Measurements from ENCODE around the gene PBX1. TPM values are rescaled to one million over a fixed set of nuclear protein-coding genes. Genes with fewer than 3 reads are reported as not detected.

Gene PBX1
- total RNA-seq, 1 donor: 4.2 TPM

DNA sequence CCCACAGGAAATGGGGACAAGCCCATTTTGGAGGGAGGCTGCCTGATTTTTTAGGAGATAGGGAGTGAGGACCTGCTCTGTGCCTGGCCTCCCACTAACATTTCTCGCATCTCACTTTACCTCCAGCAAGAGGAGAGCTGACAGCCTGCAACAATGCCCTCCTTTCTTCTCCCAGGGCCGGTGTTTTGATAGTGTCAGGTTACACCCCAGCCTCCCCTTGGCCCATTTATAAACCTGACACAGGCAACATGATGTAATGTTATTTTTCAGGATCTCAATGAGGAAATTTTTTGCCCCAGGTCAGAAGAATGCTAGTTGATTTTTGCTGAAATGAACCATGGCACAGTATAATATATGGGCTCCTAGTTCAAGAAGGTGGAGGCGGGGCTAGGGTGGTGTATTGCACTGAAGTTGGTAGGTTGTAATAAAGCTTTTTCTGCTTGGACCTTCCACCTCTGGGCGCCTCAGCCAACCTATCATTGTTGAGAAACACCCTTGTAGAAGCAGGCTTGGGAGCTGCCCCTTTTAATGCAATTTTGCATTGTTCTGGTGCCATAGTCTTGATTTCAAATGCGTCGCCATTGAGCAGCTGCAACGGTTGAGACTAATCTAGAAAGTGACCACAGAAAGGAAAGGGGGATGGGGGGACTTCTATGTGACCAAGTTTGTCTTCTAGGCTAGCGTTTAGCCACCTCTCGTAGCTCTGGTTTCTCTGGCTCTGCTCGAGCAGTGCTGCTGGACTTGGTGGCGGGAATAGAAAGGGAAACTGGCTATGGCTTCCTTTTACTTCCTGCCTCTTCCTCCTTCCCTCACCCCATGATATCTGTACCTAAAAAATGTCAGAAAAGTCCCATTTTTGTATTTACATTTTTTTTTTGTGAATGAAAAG lies 53.0 kb downstream of the PBX1 start:
- H3K27me3 ChIP-seq (ENCODE audit: insufficient read depth, low read length): no peaks in the 10 kb centered on the region
- H3K4me1 ChIP-seq (ENCODE audit: insufficient read depth, low read length): no peaks in the 10 kb centered on the region

DNA sequence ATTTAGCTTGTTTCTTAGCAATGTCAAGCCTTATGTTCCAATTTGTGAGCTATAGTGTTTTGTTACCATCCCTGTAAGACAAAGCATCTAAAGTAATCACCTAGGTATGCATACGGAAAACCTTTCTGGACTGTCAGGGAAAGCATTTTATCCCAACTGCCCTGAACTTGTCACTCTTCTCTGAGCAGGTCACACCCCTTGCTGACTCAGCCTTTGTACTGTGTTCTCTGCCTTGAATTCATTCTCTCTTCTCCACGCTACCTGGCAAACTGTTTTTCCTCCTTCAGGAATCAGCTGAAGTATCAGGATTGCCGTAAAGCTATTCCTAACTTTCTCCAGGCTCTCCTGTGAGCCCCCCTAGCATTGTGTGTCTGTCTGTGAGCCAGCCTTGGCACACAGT lies 54.2 kb downstream of the PBX1 start:
- no peak overlapping the region for H3K4me3 ChIP-seq (ENCODE audit: low read length)
- no peaks in the 10 kb centered on the region for H3K27me3 ChIP-seq (ENCODE audit: insufficient read depth, low read length)
- H3K4me1 ChIP-seq (ENCODE audit: insufficient read depth, low read length): no peaks in the 10 kb centered on the region
- H3K9me3 ChIP-seq (ENCODE audit: low read depth, low read length): no peaks in the 10 kb centered on the region

More for the DNA sequence above, 53.0 kb downstream of the PBX1 start:
- Histone ChIP-seq H3K9me3 (ENCODE audit: low read depth, low read length) (no peaks in the 10 kb centered on the region), H3K4me3 (ENCODE audit: low read length) (no peak overlapping the region)

DNA sequence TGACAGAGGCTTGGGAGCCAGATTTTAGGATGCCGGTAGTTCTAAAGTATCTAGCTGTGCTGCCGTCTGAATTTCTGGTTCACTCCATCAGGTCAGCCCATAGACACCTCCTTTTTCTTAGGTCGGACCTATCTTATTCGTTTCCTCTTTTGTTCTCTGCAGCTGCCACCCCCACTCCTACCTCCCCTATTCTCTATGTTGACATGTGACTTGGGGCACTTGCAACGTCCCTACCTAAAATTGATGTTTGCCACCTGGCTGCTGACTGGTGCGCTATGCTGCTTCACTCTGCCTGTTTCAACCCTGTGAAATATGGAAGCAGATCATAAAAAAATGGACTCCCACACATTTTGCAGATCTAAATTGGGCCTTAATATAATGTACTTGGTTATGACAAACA lies 55.3 kb downstream of the PBX1 start:
- H3K4me3 ChIP-seq (ENCODE audit: low read length): no peak overlapping the region
- H3K27me3 ChIP-seq (ENCODE audit: insufficient read depth, low read length): no peaks in the 10 kb centered on the region
- no peaks in the 10 kb centered on the region for H3K9me3 ChIP-seq (ENCODE audit: low read depth, low read length)
- H3K4me1 ChIP-seq (ENCODE audit: insufficient read depth, low read length): no peaks in the 10 kb centered on the region

DNA sequence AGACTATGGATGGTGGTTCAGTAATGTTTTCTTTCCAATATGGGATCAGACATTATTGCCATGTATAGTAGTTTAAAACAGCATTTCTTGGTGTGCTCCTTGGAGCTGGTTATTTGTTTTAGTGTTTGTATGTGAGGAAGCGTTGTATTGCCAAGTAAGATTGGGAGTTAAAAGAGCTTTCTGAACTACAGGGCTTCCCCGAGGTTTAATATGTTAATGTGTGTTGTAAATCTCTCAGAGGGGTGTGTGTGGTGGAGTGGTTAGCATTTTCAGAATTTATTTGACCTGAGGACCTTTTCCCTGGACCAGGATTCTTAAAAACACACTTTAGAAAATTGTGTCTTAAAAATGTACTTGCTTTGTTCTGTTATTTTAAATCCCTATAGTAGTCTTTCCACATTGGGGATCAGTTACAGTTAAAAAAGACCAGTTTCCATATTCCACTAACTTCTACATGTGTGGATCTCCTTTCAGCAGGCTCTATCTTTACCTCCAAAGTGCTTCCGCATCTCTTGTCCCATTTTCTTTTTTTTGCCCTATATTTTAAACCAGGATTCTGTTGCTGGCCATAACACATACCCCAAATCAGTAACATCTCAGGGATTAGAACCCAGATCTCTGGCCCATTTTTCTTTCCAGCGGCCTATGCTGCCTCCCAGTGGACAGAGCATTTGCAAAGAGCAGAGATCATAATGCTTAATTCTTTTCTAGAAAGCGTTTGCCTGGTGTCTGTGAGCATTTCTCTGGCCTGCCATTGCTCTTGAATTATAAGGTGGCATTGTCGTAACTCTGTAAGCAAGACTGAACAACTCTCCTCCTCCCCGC lies 58.6 kb downstream of the PBX1 start:
- Histone ChIP-seq H3K4me1 (ENCODE audit: insufficient read depth, low read length) (no peaks in the 10 kb centered on the region), H3K4me3 (ENCODE audit: low read length) (no peak overlapping the region), H3K27me3 (ENCODE audit: insufficient read depth, low read length) (no peaks in the 10 kb centered on the region), H3K9me3 (ENCODE audit: low read depth, low read length) (no peaks in the 10 kb centered on the region)

DNA sequence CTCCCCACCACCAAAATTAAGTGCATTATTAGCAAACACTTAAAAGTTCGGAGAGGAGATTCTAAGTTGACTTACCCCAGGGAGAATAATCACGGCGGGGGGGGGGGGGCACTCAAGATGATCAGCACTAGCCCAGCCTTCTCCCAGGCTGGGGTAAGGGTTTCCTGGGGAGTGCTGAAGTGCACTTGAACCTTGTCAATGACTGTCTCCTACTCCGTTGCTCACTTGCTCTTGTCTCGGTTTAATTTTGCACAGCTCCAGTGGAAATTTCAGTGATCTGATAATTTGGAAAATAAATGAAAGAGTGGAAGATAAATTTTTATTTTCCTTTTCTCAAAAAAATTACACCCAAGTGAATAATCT lies 59.2 kb downstream of the PBX1 start:
- H3K4me1 ChIP-seq (ENCODE audit: insufficient read depth, low read length): no peaks in the 10 kb centered on the region
- H3K4me3 ChIP-seq (ENCODE audit: low read length): no peak overlapping the region
- no peaks in the 10 kb centered on the region for H3K9me3 ChIP-seq (ENCODE audit: low read depth, low read length)
- no peaks in the 10 kb centered on the region for H3K27me3 ChIP-seq (ENCODE audit: insufficient read depth, low read length)

DNA sequence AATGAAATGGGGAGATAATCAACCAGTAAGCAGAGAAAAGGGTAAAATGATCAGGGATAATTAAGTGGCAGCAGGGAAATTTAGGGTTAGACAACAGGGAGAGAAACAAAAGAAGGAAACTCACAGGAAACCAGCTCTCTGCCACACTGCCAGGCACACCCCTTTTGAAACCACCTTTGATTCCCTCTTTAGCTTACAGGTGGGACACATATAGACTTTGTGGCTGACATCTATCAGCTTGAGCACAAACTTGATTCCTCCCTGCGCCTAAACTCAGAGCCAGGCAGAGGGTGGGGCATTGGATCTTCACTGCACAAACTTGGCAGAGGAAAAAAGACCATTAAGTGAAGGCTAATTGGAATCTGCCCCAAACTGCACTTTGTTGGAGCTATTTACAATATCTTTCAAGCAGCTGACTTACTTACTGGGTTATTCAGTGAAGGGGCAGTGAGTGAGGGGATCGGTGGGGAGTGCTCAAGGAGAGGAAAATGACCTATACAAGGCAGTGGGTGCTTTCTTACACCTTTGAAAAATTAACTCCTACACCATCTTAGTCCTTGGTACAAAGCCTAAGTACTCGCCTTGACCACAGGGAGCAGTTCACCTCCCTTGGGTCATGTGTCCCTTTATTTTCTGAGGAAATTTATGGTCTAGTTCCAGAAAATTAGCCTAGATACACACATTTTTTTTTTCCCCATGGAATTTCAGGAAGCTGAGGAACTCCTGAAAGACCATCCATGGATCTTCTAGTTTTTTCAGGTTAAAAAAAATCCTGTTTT lies 60.2 kb downstream of the PBX1 start:
- no peak overlapping the region for H3K4me3 ChIP-seq (ENCODE audit: low read length)
- no peaks in the 10 kb centered on the region for H3K9me3 ChIP-seq (ENCODE audit: low read depth, low read length)
- H3K27me3 ChIP-seq (ENCODE audit: insufficient read depth, low read length): no peaks in the 10 kb centered on the region
- H3K4me1 ChIP-seq (ENCODE audit: insufficient read depth, low read length): no peaks in the 10 kb centered on the region

DNA sequence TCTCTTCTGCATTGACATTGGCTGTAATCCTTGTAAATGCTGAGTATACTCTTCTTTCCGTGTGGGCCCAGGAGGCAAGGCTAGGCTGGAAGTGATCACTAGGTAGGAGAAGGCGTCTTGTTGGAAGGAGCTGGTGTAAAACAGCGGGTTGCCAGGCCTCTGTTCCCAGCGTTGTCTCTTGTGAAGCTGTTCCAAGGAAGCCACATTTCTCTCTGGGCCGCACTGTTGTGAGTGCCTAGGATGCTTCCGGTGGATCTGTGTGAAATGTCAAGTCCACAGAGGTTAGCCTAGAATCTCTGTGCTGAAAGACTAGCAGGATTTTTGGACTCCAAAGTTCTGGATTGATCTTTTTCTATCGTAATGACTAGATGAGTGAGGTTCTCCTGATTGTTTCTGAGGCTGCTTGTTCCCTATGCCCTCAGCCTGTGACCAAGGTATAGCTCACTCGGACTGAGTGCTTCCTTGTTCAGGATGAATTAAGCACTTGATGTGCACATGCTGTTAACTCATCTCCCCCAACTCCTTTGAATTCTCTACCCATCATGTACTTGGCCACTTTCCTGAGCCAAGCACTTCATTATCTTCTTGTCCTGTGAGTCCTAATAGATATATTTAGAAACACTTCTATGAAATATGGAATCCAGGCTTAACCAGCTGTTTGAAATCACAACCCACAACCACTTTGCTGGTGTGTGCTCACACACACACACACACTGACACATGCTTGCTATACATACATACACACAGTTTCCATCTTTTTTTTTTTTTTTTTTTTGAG lies 63.3 kb downstream of the PBX1 start:
- H3K4me1 ChIP-seq (ENCODE audit: insufficient read depth, low read length): no peaks in the 10 kb centered on the region
- H3K27me3 ChIP-seq (ENCODE audit: insufficient read depth, low read length): no peaks in the 10 kb centered on the region
- H3K4me3 ChIP-seq (ENCODE audit: low read length): no peak overlapping the region
- H3K9me3 ChIP-seq (ENCODE audit: low read depth, low read length): no peaks in the 10 kb centered on the region

DNA sequence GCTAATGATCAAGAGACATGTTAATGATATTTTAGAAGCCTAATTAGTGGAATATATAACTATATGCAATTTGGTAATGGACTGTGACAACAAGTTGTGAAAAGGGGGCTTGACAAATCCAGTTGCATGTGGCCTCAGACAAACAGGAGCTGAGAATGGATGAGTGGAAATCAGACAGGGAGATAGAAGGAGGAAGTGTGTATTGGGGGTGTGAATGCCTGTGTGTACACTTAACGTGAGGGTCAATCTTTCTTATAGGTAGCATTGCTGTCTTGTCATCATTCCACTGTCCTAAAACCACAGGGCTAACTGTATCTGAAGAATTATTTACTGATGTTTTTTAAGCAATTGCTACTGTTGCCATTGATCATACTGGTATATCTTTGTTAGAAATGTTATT lies 64.8 kb downstream of the PBX1 start:
- H3K27me3 ChIP-seq (ENCODE audit: insufficient read depth, low read length): no peaks in the 10 kb centered on the region
- H3K9me3 ChIP-seq (ENCODE audit: low read depth, low read length): no peaks in the 10 kb centered on the region
- no peaks in the 10 kb centered on the region for H3K4me1 ChIP-seq (ENCODE audit: insufficient read depth, low read length)
- H3K4me3 ChIP-seq (ENCODE audit: low read length): no peak overlapping the region

DNA sequence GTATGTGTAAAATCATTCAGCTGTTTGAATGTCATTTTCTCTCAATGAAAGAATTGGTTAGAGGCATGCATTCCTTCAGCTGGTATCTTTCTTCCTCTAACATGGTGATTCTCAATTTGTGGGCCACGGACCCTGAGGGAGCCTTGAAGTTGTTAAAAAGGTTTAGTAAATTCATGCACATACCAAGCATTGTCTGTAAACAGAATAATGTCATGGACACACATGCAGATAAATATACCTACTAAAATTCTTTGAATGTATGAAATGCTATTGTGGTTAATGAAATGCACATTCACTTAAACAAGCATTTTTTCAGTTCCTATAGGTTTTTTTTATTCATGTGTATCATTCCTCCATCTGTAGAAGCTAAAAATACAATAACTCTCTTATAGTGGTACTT lies 65.4 kb downstream of the PBX1 start:
- no peaks in the 10 kb centered on the region for H3K4me1 ChIP-seq (ENCODE audit: insufficient read depth, low read length)
- no peak overlapping the region for H3K4me3 ChIP-seq (ENCODE audit: low read length)
- no peaks in the 10 kb centered on the region for H3K9me3 ChIP-seq (ENCODE audit: low read depth, low read length)
- H3K27me3 ChIP-seq (ENCODE audit: insufficient read depth, low read length): no peaks in the 10 kb centered on the region

DNA sequence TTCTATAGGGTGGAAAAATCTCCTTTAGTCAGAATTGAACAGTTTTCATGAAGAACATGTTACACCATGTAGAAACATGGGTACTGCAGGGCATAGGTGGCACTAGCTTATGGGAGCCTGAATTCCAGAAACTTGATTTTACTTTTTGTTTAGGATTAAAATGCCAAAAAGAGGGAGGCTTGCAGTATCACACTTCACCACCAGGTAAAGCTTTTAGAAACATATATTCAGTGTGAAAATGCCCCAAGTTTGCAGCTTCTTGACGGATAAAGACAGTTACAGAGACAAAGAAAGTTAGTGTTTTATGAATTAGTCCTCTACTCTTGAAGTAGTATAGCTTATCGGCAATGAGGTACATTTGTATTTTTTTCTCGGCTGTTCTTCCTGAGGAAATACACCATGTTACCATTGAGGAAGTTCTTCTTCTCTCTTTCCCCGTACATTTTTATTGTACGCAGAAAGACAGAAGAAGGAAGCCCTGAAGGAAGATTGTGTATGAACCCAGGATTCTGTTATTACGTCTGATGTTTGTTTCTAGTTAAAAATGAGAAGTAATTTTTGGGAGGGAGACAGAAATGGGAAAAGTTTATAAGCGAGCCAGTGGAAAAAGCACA lies 66.1 kb downstream of the PBX1 start:
- Histone ChIP-seq H3K9me3 (ENCODE audit: low read depth, low read length) (no peaks in the 10 kb centered on the region), H3K4me1 (ENCODE audit: insufficient read depth, low read length) (no peaks in the 10 kb centered on the region), H3K4me3 (ENCODE audit: low read length) (no peak overlapping the region), H3K27me3 (ENCODE audit: insufficient read depth, low read length) (no peaks in the 10 kb centered on the region)

DNA sequence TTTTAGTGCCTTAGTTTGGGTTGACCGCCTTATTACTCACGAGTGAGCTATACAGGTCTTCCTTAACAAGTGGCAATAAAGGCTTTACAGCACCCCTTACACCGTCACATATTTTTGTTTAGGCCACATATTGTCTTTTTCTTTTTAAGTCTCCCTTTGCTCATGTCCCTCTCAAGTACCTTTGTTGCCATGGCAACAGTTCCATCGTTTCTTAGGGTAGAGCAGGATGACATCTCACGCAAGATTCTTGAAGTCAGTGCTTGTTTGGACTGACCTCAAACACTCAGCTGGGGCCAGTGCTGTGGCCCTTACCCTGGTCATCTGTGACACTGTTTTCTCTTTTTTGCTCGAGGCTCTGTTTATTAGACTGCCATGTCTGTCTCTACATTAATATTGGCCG lies 69.8 kb downstream of the PBX1 start:
- H3K9me3 ChIP-seq (ENCODE audit: low read depth, low read length): no peaks in the 10 kb centered on the region
- no peaks in the 10 kb centered on the region for H3K27me3 ChIP-seq (ENCODE audit: insufficient read depth, low read length)
- no peaks in the 10 kb centered on the region for H3K4me1 ChIP-seq (ENCODE audit: insufficient read depth, low read length)
- H3K4me3 ChIP-seq (ENCODE audit: low read length): no peak overlapping the region

DNA sequence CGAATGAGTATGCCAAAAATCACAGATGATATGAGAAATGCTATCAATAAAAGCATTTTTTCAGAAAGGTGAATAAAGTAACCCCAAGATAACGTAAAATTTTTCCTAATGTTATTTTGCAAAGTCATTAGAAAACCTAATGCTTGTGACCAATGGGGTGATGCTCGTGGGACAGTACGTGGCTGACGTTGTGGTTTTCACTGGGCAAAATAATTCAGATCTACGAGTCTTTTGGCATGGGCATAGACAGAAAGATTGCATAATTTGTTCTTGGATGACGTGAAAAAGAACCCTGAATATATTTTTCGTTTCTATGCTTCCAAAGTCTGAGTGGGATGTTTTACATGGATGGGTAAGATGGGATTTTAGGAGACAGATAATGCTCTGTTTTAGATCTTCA lies 71.0 kb downstream of the PBX1 start:
- H3K9me3 ChIP-seq (ENCODE audit: low read depth, low read length): no peaks in the 10 kb centered on the region
- no peaks in the 10 kb centered on the region for H3K4me1 ChIP-seq (ENCODE audit: insufficient read depth, low read length)
- H3K27me3 ChIP-seq (ENCODE audit: insufficient read depth, low read length): no peaks in the 10 kb centered on the region
- no peak overlapping the region for H3K4me3 ChIP-seq (ENCODE audit: low read length)

DNA sequence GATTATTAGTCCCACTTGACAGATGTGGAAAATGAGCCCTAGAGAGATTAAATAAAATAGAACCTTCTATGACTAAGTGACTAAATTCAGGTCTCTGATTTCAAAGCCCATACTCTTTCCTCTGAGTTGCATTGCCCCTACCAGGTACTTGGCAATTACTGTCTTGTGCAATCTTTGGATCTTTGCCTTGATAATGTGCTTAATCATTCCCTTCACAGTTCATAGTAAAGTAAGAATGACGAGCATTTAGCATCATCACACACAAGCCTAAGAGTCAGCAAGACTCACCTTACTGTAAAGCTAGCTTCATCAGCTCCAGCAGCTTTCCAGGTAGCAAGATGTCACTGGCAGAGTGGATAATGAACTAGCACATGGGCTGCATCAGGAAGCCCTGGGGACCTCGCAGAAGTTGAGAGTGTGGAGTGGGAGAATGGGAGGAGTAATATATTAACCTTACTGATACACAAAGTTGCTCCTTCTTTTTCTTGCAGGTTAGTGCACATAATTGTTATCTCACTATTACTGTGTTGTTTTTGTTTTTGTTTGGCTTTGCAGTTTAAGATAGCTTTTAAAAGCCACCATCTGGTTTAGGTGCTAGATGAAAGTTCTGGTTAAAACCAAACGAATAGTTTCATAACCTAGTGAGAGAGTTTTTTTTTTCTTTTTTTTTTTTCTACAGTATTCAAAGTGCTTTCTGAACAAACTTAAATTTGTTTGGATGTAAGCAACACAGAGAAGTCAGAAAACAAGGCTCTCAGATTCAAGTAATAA lies 71.8 kb downstream of the PBX1 start:
- H3K4me1 ChIP-seq (ENCODE audit: insufficient read depth, low read length): no peaks in the 10 kb centered on the region
- no peaks in the 10 kb centered on the region for H3K9me3 ChIP-seq (ENCODE audit: low read depth, low read length)
- no peaks in the 10 kb centered on the region for H3K27me3 ChIP-seq (ENCODE audit: insufficient read depth, low read length)
- no peak overlapping the region for H3K4me3 ChIP-seq (ENCODE audit: low read length)

Data from mononuclear cell (primary cell).